Measurements from ENCODE around the gene TIMM44.
"Not testable (repeated sequence)": the region's sequence is repeated elsewhere in the genome, so short reads cannot be mapped to it uniquely, and the experiment has no call there.

TIMM44 gene

GRCh38 chr19:7904074-7905020 lies 39.1 kb downstream of the TIMM44 start:
- peak; percentile 71 to 82 for DNase-seq (ENCODE audit: low spot score in 2 of 2)
- Mint-ChIP-seq H3K36me3 (peaks cover 7% of the 10 kb centered on the region), H3K27me3 (peaks cover under 1% of the 10 kb centered on the region), H3K9me3 (no peaks in the 10 kb centered on the region), H3K4me1 (peaks cover 29% of the 10 kb centered on the region), H3K4me3 (peak overlapping the region; percentile 93), H3K27ac (peak overlapping the region; percentile 94)
- peak; percentile 57 for ATAC-seq (ENCODE audit: low read depth)

- Mint-ChIP-seq H3K27ac (peak within 1 kb of the TSS; percentile 94), H3K9me3 (no peaks in the 10 kb centered on the region), H3K4me1 (peaks cover 29% of the 10 kb centered on the region), H3K27me3 (peaks cover 2% of the 10 kb centered on the region), H3K4me3 (peak within 1 kb of the TSS; percentile 93), H3K36me3 (peaks cover 7% of the 10 kb centered on the region)
- ATAC-seq (ENCODE audit: low read depth) (peak; percentile 74), DNase-seq (ENCODE audit: low spot score in 2 of 2) (peak; percentile 99 to 100)
These were observed 40.0 kb downstream of the TIMM44 start, which contains the start of gene MAP2K7 for GRCh38 chr19:7903244-7904073. Gene MAP2K7, plus strand, starts transcription at chr19:7903877. Its CDS starts 68 bp downstream, at chr19:7903945.

GRCh38 chr19:7902796-7903243 lies 40.6 kb downstream of the TIMM44 start:
- Mint-ChIP-seq H3K4me3 (peak overlapping the region; percentile 85), H3K9me3 (no peaks in the 10 kb centered on the region), H3K36me3 (peaks cover 7% of the 10 kb centered on the region), H3K27ac (peak overlapping the region; percentile 94), H3K4me1 (peaks cover 29% of the 10 kb centered on the region), H3K27me3 (peaks cover 3% of the 10 kb centered on the region)
- DNase-seq (ENCODE audit: low spot score in 2 of 2) = no peak
- ATAC-seq (ENCODE audit: low read depth) = no peak

GRCh38 chr19:7901337-7901736 lies 42.1 kb downstream of the TIMM44 start:
- H3K4me1 Mint-ChIP-seq = peaks cover 24% of the 10 kb centered on the region
- H3K27ac Mint-ChIP-seq = no peak overlapping the region
- peaks cover 7% of the 10 kb centered on the region for H3K36me3 Mint-ChIP-seq
- DNase-seq (ENCODE audit: low spot score in 2 of 2) = no peak
- no peak for ATAC-seq (ENCODE audit: low read depth)
- no peak overlapping the region for H3K4me3 Mint-ChIP-seq
- H3K27me3 Mint-ChIP-seq = peaks cover 6% of the 10 kb centered on the region
- no peaks in the 10 kb centered on the region for H3K9me3 Mint-ChIP-seq

- Mint-ChIP-seq H3K4me1 (peaks cover 22% of the 10 kb centered on the region), H3K36me3 (peaks cover 5% of the 10 kb centered on the region), H3K4me3 (no peak overlapping the region), H3K9me3 (no peaks in the 10 kb centered on the region), H3K27ac (no peak overlapping the region), H3K27me3 (peaks cover 6% of the 10 kb centered on the region)
- no peak for DNase-seq (ENCODE audit: low spot score in 2 of 2)
- ATAC-seq (ENCODE audit: low read depth) = no peak
These were observed 42.5 kb downstream of the TIMM44 start for GRCh38 chr19:7900931-7901330.

- Mint-ChIP-seq H3K27me3 (peaks cover 8% of the 10 kb centered on the region), H3K4me3 (no peak overlapping the region), H3K4me1 (peaks cover 17% of the 10 kb centered on the region), H3K9me3 (no peaks in the 10 kb centered on the region), H3K36me3 (peaks cover 1% of the 10 kb centered on the region), H3K27ac (no peak overlapping the region)
- ATAC-seq (ENCODE audit: low read depth) = no peak
- no peak for DNase-seq (ENCODE audit: low spot score in 2 of 2)
These were observed 43.0 kb downstream of the TIMM44 start for GRCh38 chr19:7900401-7900870.

GRCh38 chr19:7899751-7900378 lies 43.6 kb downstream of the TIMM44 start:
- Mint-ChIP-seq H3K4me3 (no peak overlapping the region), H3K27me3 (peaks cover 11% of the 10 kb centered on the region), H3K27ac (no peak overlapping the region), H3K4me1 (peaks cover 14% of the 10 kb centered on the region), H3K9me3 (no peaks in the 10 kb centered on the region), H3K36me3 (peaks cover 1% of the 10 kb centered on the region)
- ATAC-seq (ENCODE audit: low read depth) = no peak
- no peak for DNase-seq (ENCODE audit: low spot score in 2 of 2)

- Mint-ChIP-seq H3K4me1 (peaks cover 9% of the 10 kb centered on the region), H3K27me3 (peaks cover 16% of the 10 kb centered on the region), H3K4me3 (no peak overlapping the region), H3K27ac (no peak overlapping the region), H3K36me3 (peaks cover 1% of the 10 kb centered on the region), H3K9me3 (no peaks in the 10 kb centered on the region)
- no peak for DNase-seq (ENCODE audit: low spot score in 2 of 2)
- no peak for ATAC-seq (ENCODE audit: low read depth)
These were observed 44.5 kb downstream of the TIMM44 start for GRCh38 chr19:7898967-7899366.

GRCh38 chr19:7897292-7897691 lies 46.2 kb downstream of the TIMM44 start:
- no peak overlapping the region for H3K27ac Mint-ChIP-seq
- peaks cover 1% of the 10 kb centered on the region for H3K36me3 Mint-ChIP-seq
- H3K4me1 Mint-ChIP-seq = no peaks in the 10 kb centered on the region
- H3K4me3 Mint-ChIP-seq = no peak overlapping the region
- no peak for DNase-seq (ENCODE audit: low spot score in 2 of 2)
- no peaks in the 10 kb centered on the region for H3K9me3 Mint-ChIP-seq
- peaks cover 16% of the 10 kb centered on the region for H3K27me3 Mint-ChIP-seq
- no peak for ATAC-seq (ENCODE audit: low read depth)

GRCh38 chr19:7895565-7895964 lies 47.9 kb downstream of the TIMM44 start:
- H3K27me3 Mint-ChIP-seq = peaks cover 17% of the 10 kb centered on the region

GRCh38 chr19:7894612-7895309 lies 48.7 kb downstream of the TIMM44 start:
- DNase-seq (ENCODE audit: low spot score in 2 of 2) (no peak), ATAC-seq (ENCODE audit: low read depth) (no peak)
- Mint-ChIP-seq H3K27ac (no peak overlapping the region), H3K9me3 (no peaks in the 10 kb centered on the region), H3K27me3 (peaks cover 17% of the 10 kb centered on the region), H3K4me1 (no peaks in the 10 kb centered on the region), H3K4me3 (no peak overlapping the region), H3K36me3 (peaks cover 1% of the 10 kb centered on the region)

More at GRCh38 chr19:7895565-7895964, 47.9 kb downstream of the TIMM44 start:
- Mint-ChIP-seq H3K36me3 (peaks cover 1% of the 10 kb centered on the region), H3K9me3 (no peaks in the 10 kb centered on the region), H3K4me3 (no peak overlapping the region), H3K4me1 (no peaks in the 10 kb centered on the region), H3K27ac (no peak overlapping the region)
- no peak for ATAC-seq (ENCODE audit: low read depth)
- DNase-seq (ENCODE audit: low spot score in 2 of 2) = no peak

GRCh38 chr19:7893362-7894101 lies 49.9 kb downstream of the TIMM44 start:
- H3K27ac Mint-ChIP-seq; H3K36me3 Mint-ChIP-seq; H3K9me3 Mint-ChIP-seq; ATAC-seq (ENCODE audit: low read depth); DNase-seq (ENCODE audit: low spot score in 2 of 2); H3K4me3 Mint-ChIP-seq; H3K4me1 Mint-ChIP-seq: not testable (repeated sequence)
- peaks cover 22% of the 10 kb centered on the region for H3K27me3 Mint-ChIP-seq

Measured in memory B cell (primary cell).